Measurements from ENCODE around the gene MTPN.

Gene MTPN

DNA sequence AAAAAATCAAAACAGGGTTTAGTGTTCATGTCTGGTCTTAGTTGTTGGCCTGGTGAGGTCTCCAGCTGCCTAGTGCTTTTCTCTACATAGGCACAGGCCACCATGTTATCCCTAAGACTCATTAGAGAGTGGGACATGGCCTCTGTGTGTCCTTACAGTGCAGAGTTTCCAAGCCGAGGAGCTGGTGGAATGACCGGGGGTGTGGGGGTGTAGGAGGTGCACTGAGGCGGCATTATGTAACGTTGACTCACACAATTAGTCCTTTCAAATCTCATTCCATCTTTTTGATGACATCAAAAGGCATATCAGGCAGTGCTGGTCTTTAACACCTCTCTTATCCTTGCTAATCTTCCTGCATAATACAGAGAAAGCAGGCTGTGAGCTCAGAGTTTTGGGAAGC is 71.3 kb downstream of the MTPN start:
- H3K9me3 Mint-ChIP-seq = peaks cover 6% of the 10 kb centered on the region
- H3K27ac Mint-ChIP-seq = no peak overlapping the region
- H3K36me3 Mint-ChIP-seq = no peaks in the 10 kb centered on the region
- no peaks in the 10 kb centered on the region for H3K27me3 Mint-ChIP-seq
- no peak for ATAC-seq
- no peak overlapping the region for H3K4me3 Mint-ChIP-seq
- no peaks in the 10 kb centered on the region for H3K4me1 Mint-ChIP-seq

DNA sequence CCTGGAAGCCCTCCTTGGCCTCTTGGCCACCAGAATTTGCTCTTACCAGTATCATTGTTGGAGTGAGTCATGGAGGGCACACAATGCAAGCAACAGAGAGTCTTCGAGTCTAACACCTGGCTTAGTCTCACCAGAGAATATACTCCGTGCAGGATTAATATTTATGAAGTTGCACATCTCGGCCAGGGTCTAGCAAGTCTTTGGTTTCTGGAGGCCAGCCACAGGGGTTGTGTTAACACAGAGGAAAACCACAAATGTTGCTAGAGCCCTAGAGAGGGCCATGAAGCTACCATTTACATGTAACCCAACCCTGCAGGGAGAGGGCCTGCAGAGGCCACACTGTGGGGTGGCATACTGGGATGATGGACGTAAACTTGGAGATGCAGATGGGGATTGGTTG is 71.8 kb downstream of the MTPN start:
- Mint-ChIP-seq H3K9me3 (peaks cover 6% of the 10 kb centered on the region), H3K27ac (no peak overlapping the region), H3K4me1 (no peaks in the 10 kb centered on the region), H3K27me3 (no peaks in the 10 kb centered on the region), H3K36me3 (no peaks in the 10 kb centered on the region), H3K4me3 (no peak overlapping the region)
- no peak for ATAC-seq

DNA sequence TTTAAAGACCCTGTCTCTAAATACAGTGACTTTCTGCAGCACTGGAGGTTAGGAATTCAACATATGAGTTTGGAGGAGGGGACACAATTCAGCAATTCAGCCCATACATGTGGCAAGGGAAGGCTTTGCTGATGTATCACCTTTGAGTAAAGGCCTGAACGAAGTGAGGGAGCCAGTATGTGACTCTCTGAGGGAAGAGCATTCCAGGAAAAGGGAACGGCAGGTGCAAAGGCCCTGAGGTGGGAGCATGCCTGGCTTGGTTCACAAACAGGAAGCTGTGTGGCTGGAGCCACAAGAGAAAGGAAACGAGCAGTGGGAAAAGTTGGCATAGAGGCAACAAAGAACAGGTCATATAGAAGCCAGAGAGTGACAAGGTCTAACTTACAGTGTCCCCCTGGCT is 72.9 kb downstream of the MTPN start:
- peaks cover 6% of the 10 kb centered on the region for H3K9me3 Mint-ChIP-seq
- H3K27ac Mint-ChIP-seq = no peak overlapping the region
- no peaks in the 10 kb centered on the region for H3K4me1 Mint-ChIP-seq
- no peaks in the 10 kb centered on the region for H3K27me3 Mint-ChIP-seq
- no peak for ATAC-seq
- no peak overlapping the region for H3K4me3 Mint-ChIP-seq
- H3K36me3 Mint-ChIP-seq = no peaks in the 10 kb centered on the region

DNA sequence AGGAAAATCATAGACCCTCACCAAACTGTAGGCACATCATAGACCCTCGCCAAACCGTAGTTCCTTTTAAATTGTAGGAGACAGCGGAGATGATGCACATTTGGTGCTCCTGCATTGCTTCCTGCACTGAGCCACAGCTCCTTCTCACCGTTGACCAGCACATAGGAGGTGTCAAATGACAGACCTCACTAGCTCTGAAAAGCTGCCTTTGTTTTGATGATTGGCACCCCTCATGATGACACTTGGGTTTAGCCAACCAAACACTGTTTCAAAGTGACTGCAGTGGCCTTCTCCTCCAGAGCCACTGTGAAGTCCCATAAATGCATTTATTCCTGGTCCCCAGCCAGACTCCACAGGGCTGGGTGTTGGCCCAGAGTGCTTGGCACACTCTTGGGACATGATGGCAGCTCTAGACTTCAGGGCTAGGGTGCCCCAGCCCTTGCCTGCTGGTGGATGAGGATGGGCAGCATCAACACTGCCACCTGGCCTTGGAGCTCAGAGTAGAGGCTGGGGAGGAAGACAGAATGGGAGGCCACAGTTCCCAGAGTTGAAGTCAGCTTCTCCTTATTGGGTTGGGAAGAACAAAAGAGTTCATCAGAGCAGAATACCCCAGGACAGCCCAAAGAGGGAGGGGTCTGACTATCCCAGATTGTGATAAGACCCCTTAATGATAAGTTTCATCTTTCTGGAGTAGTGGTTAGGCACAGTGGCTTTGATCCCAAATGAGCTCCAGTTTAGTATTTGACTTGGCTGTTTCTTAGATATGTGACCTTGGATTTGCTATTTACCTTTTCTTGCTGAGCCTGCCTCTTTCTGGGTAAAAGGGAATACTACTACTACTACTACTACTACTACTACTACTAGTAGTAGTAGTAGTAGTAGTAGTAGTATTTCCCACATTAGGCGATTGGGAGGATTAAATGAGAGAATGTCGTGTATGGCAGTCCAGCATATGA is 75.3 kb downstream of the MTPN start:
- Mint-ChIP-seq H3K27me3 (no peaks in the 10 kb centered on the region), H3K9me3 (peaks cover 6% of the 10 kb centered on the region), H3K4me1 (no peaks in the 10 kb centered on the region), H3K36me3 (no peaks in the 10 kb centered on the region), H3K4me3 (no peak overlapping the region), H3K27ac (no peak overlapping the region)
- ATAC-seq = no peak

DNA sequence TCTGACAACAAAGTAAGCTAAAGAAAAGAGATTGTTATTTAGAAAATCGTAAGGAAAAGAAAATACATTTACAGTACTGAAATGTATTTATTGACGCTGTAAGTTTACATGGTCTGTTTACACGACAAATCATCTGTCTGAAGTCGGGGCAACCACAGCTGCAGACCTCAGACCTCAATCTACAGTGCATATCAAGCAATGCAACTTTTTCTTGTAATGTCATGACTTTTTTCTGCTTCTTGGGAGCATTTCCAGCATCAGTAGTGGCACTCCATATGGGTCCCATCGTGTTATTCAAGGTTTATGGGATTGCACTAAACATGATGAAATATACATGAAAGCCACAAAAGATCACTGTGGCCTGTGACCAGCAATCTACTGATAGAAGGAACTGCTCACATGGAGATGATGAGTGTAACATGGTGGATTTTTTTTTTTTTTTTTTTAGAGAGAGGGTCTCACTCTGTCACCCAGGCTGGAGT is 77.1 kb downstream of the MTPN start:
- H3K27ac Mint-ChIP-seq = no peak overlapping the region
- no peaks in the 10 kb centered on the region for H3K4me1 Mint-ChIP-seq
- peaks cover 6% of the 10 kb centered on the region for H3K9me3 Mint-ChIP-seq
- H3K36me3 Mint-ChIP-seq = no peaks in the 10 kb centered on the region
- no peak overlapping the region for H3K4me3 Mint-ChIP-seq
- no peak for ATAC-seq
- H3K27me3 Mint-ChIP-seq = no peaks in the 10 kb centered on the region

DNA sequence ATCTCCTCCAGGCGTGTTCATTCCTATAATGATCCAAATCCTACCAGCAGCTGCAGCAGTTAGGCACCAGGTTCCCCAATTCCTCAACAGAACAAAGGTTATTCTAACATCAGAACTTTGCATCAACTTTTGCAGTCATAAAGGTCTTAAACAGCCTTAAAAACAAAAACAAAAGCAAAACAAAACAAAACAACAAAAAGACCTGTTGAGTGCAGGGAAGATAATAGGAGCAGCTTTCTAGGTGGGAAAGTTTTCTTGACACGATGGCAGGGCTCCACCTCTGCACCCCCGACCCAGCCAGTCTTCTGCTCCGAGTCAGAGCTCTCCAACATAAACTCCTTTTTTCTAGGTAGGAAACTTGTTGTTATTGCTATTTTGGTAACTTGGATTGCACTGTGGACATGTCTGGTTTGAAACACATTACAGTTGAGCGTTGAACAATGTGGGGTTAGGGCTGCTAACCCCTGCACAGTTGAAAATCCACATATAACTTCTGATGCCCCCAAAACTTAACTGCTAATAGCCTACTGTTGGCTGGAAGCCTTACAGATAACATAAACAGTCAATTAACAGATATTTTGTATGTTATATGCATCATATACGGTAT is 77.6 kb downstream of the MTPN start:
- Mint-ChIP-seq H3K9me3 (peaks cover 4% of the 10 kb centered on the region), H3K27me3 (no peaks in the 10 kb centered on the region), H3K4me1 (no peaks in the 10 kb centered on the region), H3K36me3 (no peaks in the 10 kb centered on the region), H3K27ac (no peak overlapping the region), H3K4me3 (no peak overlapping the region)
- no peak for ATAC-seq

DNA sequence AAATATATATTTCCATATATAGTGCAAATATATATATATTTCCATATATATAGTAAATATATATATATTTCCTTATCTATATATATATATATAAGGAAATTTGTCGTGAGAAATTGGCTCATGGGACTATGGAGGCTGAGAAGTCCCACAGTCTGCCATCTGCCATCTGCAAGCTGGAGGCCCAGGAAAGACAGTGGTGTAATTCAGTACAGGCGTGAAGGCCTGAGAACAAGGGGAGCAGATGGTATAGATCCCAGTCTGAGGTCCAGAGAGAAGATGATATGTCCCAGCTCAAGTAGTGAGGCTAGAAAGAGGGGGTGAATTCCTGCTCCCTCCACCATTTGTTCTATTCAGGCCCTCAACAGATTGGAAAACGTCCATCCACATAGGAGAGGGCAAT is 78.9 kb downstream of the MTPN start:
- Mint-ChIP-seq H3K4me3 (no peak overlapping the region), H3K27me3 (no peaks in the 10 kb centered on the region), H3K4me1 (no peaks in the 10 kb centered on the region), H3K36me3 (no peaks in the 10 kb centered on the region), H3K27ac (no peak overlapping the region), H3K9me3 (no peaks in the 10 kb centered on the region)
- no peak for ATAC-seq

DNA sequence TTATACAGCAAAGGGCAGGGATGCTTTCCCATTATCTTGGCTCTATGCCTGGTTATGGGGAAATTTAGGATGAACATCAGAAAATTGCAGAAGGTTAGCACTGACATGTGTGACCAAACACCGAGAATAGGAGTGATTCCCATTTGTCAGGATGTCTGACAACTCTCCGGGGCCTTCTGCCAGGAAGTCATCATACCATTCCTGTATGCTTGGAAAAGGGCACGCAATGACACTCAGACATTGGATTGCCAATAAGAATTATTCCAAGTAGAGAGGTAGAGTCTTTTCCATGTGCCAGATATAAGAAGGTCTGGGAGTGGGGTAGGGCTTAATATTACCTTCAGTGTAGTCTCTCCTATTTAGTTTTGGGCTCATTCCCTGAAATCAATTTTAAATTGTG is 82.3 kb downstream of the MTPN start:
- Mint-ChIP-seq H3K27ac (no peak overlapping the region), H3K27me3 (no peaks in the 10 kb centered on the region), H3K9me3 (no peaks in the 10 kb centered on the region), H3K4me3 (no peak overlapping the region), H3K36me3 (no peaks in the 10 kb centered on the region), H3K4me1 (no peaks in the 10 kb centered on the region)
- no peak for ATAC-seq

DNA sequence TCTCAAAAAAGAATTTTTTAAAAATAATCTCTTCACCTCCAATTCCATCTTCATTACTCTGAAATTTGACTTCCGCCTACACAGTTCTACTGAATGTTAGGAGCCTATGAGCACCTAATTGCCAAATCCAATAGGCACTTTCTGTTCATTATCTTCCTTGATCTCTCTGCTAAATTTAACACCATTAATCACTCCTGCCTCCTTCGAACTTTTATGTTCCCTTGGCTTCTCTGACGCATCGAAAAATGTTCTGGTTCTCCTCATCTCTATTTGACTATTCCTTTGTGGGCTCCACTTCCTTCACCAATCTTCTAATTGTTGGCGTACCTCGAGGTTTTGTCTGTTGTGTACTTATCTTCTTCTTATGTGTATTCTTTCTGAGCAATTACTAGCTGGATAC is 87.3 kb downstream of the MTPN start:
- H3K27ac Mint-ChIP-seq = no peak overlapping the region
- no peaks in the 10 kb centered on the region for H3K36me3 Mint-ChIP-seq
- ATAC-seq = no peak
- H3K4me3 Mint-ChIP-seq = no peak overlapping the region
- H3K4me1 Mint-ChIP-seq = no peaks in the 10 kb centered on the region
- H3K9me3 Mint-ChIP-seq = no peaks in the 10 kb centered on the region
- no peaks in the 10 kb centered on the region for H3K27me3 Mint-ChIP-seq

DNA sequence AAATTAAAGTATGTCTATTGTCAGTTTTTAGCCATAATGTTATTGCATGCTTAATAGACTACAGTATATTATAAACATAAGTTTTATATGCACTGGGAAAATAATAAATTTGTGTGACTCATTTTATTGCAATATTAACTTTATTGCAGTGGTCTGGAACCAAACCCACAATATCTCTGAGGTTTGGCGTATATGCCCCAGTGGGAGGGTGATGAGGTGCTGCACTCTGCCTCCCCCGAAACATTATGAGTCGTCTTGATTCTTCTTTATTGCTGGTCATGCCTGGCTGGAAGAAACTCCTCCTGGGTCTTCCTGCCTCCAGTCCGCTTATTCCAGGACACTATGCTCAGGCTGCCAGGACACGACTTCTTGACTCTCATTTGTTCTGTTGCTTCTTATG is 88.4 kb downstream of the MTPN start:
- Mint-ChIP-seq H3K4me1 (no peaks in the 10 kb centered on the region), H3K9me3 (no peaks in the 10 kb centered on the region), H3K4me3 (no peak overlapping the region), H3K27ac (no peak overlapping the region), H3K36me3 (no peaks in the 10 kb centered on the region), H3K27me3 (no peaks in the 10 kb centered on the region)
- no peak for ATAC-seq

DNA sequence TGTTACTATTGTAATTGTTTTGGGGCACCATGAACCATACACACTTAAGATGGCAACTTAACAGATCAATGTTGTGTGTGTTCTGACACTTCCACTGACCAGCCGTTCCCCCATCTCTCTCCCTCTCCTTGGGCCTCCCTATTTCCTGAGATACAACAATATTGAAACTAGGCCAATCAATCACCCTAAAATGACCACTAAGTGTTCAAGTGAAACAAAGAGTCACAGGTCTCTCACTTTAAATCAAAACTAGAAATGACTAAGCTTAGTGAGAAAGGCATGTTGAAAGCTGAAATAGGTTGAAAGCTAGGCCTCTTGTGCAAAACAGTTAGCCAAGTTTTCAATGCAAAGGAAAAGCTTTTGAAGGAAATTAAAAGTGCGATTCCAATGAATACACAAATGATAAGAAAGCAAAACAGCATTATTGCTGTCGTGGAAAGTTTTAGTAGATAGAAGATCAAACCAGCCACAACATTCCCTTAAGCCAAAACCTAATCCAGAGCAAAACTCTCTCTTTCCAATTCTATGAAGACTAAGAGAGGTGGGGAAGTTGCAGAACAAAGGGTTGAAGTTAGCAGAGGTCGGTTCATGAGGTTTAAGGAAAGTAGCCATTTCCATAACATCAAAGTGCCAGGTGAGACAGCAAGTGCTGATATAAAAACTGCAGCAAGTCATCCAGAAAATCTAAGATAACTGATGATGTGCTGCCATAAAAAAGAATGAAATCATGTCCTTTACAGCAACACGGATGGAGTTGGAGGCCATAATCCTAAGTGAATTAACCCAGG is 90.6 kb downstream of the MTPN start:
- Mint-ChIP-seq H3K9me3 (peaks cover 4% of the 10 kb centered on the region), H3K27me3 (no peaks in the 10 kb centered on the region)

DNA sequence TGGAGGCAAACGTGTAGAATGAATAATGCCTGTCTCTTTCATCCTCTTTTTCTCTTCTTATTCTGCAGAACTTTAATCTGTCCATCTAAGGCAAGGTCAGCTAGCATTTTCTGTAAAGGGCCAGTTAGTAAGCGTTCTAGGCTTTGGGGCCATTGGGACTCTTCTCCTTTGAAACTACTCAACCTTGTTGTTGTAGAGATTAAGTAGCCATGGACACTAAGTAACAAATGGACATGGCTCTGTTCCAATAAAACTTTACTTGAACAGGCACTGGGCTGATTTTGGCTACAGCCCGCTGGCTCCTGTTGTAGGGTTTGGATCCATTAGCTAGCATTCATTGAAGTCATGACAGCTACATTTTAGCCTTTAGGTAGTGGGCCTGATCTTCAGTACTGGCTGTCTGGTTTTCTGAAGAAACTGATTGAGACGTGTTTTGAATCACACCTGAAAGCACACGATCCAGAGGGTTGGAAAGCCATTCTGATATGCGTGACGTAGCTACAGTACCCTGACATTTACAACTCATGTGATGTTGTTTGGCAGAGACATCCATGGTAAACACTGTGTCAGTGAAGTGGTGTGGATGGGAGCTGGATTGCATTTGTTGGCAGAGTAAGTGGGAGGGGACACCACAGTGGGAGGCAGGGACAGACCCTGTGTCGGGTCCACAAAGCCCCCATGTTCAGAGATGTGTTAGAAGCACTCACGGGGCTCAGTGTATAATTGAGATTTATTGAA is 92.5 kb downstream of the MTPN start:
- no peak overlapping the region for H3K27ac Mint-ChIP-seq
- H3K36me3 Mint-ChIP-seq = no peaks in the 10 kb centered on the region
- no peaks in the 10 kb centered on the region for H3K4me1 Mint-ChIP-seq
- H3K4me3 Mint-ChIP-seq = no peak overlapping the region
- H3K9me3 Mint-ChIP-seq = peaks cover 4% of the 10 kb centered on the region
- H3K27me3 Mint-ChIP-seq = peaks cover 9% of the 10 kb centered on the region
- no peak for ATAC-seq

More for the DNA sequence above, 90.6 kb downstream of the MTPN start:
- Mint-ChIP-seq H3K36me3 (no peaks in the 10 kb centered on the region), H3K4me1 (no peaks in the 10 kb centered on the region), H3K27ac (no peak overlapping the region), H3K4me3 (no peak overlapping the region)
- ATAC-seq = no peak

DNA sequence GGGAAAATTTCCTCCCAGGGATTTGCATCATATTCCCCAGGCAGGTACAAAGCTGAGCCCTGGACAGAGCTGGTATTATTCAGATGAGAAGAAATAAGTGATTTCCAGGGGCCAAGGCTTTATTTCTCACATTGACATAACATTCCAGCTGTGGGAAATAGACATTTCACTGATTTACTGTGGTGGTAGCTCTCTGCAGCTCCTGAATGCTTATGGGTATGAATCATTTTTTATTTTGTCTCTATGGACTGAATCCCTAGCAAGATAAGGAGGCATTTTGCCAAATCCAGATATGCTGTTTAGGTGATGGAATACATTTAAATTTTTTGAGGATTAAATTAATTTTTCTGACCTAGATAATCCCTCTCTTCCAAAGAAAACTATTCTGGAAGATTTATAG is 97.9 kb downstream of the MTPN start:
- Mint-ChIP-seq H3K36me3 (no peaks in the 10 kb centered on the region), H3K27ac (no peak overlapping the region)

DNA sequence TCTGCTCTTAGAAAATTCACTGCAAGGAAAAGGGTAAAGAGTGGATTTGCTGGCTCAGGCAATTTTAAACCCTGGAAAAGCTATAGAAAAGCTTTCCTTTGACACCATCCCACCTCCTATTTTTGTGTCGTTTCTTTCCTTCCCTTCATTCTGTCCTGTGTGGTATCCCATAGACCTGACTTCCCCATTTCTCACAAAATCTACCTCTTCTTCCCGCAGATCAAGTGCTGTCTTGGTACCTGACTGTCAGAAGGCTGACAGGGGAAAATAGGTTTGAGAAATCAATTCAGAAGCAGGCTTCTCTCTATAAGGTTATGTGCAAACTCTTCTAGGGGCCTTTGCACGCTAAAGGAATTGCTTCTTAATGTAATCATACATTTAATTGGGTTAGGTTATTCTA is 98.9 kb downstream of the MTPN start:
- Mint-ChIP-seq H3K27me3 (peaks cover 9% of the 10 kb centered on the region), H3K4me3 (no peak overlapping the region)

More for the DNA sequence above, 97.9 kb downstream of the MTPN start:
- Mint-ChIP-seq H3K4me1 (peaks cover 10% of the 10 kb centered on the region), H3K4me3 (no peak overlapping the region), H3K9me3 (peaks cover 8% of the 10 kb centered on the region), H3K27me3 (peaks cover 9% of the 10 kb centered on the region)
- ATAC-seq = no peak

DNA sequence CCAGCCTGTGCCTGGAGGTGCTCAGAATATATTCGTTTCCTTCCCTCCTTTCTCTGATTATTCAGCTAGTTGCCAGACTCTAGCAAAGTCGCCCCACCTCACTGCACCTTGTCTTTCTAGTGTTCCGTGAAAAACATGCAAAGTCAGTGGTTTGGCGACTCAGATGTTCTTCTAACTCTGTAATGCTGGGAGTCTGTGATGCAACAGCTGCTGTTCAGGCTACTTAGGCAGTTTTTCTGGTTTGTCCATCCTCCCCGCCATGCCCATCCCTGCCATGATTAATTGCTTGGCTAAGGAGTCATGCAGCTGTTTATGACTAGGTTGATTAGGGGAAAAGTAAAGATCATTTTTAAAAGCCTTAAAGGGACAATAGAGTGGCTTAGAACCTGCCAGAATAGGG is 99.4 kb downstream of the MTPN start:
- peaks cover 10% of the 10 kb centered on the region for H3K4me1 Mint-ChIP-seq
- no peaks in the 10 kb centered on the region for H3K36me3 Mint-ChIP-seq
- no peak overlapping the region for H3K27ac Mint-ChIP-seq
- peaks cover 9% of the 10 kb centered on the region for H3K27me3 Mint-ChIP-seq
- peaks cover 8% of the 10 kb centered on the region for H3K9me3 Mint-ChIP-seq
- H3K4me3 Mint-ChIP-seq = no peak overlapping the region
- peak; percentile 57 for ATAC-seq

More for the DNA sequence above, 98.9 kb downstream of the MTPN start:
- no peak for ATAC-seq
- Mint-ChIP-seq H3K4me1 (peaks cover 10% of the 10 kb centered on the region), H3K36me3 (no peaks in the 10 kb centered on the region), H3K27ac (no peak overlapping the region), H3K9me3 (peaks cover 8% of the 10 kb centered on the region)

All from stimulated activated memory B cell treated with anti-CD40 and anti-IgM and Interleukin-4, amounts not matched to agents 10 μg/mL and 1 μg/mL and 100 μg/mL, for 72 hours (primary cell).